Type B pancreatic cell (in vitro differentiated cells): ENCODE data around the gene GPR173. TPM values are rescaled to one million over a fixed set of nuclear protein-coding genes. Genes with fewer than 3 reads are reported as not detected.

Source experiments
- DNase-seq: peaks from one replicate; pipeline ENCODE4 v3.0.0; 2021; ENCODE audit warnings: mixed read lengths; ENCODE audit not compliant: unreplicated experiment; ENCODE audit errors: extremely low spot score
- H3K27ac Mint-ChIP-seq: 2 replicates; pipeline ENCODE4 v1.8.0; 2021; ENCODE audit warnings: mild to moderate bottlenecking, mixed read lengths
- H3K27me3 Mint-ChIP-seq: 2 replicates; pipeline ENCODE4 v1.8.0; 2021; ENCODE audit warnings: mixed read lengths
- H3K36me3 Mint-ChIP-seq: 2 replicates; pipeline ENCODE4 v1.8.0; 2021; ENCODE audit warnings: mixed read lengths
- H3K4me1 Mint-ChIP-seq: one replicate; pipeline ENCODE4 v1.8.0; 2021; ENCODE audit warnings: mixed read lengths; ENCODE audit not compliant: unreplicated experiment
- H3K4me3 Mint-ChIP-seq: 2 replicates; pipeline ENCODE4 v1.8.0; 2021; ENCODE audit warnings: mild to moderate bottlenecking, mixed read lengths
- H3K9me3 Mint-ChIP-seq: 2 replicates; pipeline ENCODE4 v1.8.0; 2021; ENCODE audit warnings: mixed read lengths
- total RNA-seq: library from RNA; stranded (reverse); gene quantifications from 2 replicates; pipeline ENCODE4 v1.2.1, GENCODE V29; 2021; ENCODE audit warnings: low replicate concordance
- TF ChIP-seq, protein P1 (sequence below): fragments of 200-600 bp; sonication (generic); conservative IDR thresholded peaks from 2 replicates; pipeline ENCODE4 v1.5.0; 2021; ENCODE audit warnings: antibody characterized with exemption, mild to moderate bottlenecking

The GPR173 gene
- total RNA-seq, 1 donor from 2014 or later, result 11.5 TPM

- Mint-ChIP-seq H3K4me3 (peak overlapping the region; percentile 92), H3K9me3 (no peaks in the 10 kb centered on the region), H3K36me3 (no peaks in the 10 kb centered on the region), H3K27ac (peak overlapping the region; percentile 96), H3K27me3 (no peaks in the 10 kb centered on the region), H3K4me1 (peaks cover 4% of the 10 kb centered on the region)
- TF ChIP-seq, protein P1, sequence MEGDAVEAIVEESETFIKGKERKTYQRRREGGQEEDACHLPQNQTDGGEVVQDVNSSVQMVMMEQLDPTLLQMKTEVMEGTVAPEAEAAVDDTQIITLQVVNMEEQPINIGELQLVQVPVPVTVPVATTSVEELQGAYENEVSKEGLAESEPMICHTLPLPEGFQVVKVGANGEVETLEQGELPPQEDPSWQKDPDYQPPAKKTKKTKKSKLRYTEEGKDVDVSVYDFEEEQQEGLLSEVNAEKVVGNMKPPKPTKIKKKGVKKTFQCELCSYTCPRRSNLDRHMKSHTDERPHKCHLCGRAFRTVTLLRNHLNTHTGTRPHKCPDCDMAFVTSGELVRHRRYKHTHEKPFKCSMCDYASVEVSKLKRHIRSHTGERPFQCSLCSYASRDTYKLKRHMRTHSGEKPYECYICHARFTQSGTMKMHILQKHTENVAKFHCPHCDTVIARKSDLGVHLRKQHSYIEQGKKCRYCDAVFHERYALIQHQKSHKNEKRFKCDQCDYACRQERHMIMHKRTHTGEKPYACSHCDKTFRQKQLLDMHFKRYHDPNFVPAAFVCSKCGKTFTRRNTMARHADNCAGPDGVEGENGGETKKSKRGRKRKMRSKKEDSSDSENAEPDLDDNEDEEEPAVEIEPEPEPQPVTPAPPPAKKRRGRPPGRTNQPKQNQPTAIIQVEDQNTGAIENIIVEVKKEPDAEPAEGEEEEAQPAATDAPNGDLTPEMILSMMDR, result peak; percentile 70
- DNase-seq, result no peak
Measured at GRCh38 chrX:53093177-53093655, 44.6 kb downstream of the GPR173 start.

DNA sequence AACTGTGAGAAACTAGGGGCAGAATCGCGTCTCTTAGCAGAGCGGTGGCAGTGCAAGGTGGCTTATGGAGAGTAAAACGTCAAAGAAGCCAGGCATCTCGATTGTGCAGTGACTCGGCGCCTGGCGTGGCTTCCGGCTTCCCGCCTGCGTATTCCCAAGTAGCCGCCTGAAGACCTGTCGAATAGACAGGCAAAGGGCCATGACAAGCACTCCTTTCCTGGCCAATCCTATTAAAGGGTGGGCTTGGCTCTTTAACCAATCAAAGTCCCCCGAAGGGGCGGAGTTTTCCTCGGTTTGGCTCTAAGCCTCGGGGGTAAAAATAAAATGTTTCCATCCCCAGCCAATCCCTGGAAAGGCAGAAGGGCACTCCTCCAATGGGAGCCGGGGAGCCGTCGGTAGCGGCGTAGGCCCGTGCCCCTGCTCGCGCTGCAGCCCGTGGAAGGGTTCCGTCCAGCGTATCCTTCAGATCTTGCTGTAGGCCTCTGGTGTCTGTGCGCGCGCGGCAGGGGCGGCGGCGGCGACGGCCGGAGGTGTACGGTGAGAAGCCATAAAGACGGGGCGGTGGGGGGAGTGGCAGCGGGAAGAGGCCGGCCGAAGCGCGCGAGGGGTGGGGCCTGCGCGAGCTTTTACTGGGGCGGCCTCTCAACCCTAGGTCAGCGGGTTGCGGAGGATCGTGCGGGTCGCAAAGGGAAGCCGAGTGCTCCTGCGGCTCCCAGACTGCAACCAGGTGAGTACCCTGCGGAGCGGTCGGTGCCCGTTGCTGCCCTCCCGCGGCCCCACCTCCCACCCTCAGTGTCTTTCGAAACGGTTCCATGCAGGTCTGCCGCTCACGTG lies 45.4 kb downstream of the GPR173 start, which contains the start of gene KANTR:
Gene KANTR (plus strand): TSS at position 395 of the 834 bp plus-strand sequence. CDS start 30,131 bp downstream, outside the sequence.
- H3K36me3 Mint-ChIP-seq, result no peaks in the 10 kb centered on the region
- H3K27ac Mint-ChIP-seq, result peak within 1 kb of the TSS; percentile 96
- peak within 1 kb of the TSS; percentile 92 for H3K4me3 Mint-ChIP-seq
- no peaks in the 10 kb centered on the region for H3K9me3 Mint-ChIP-seq
- no peaks in the 10 kb centered on the region for H3K4me1 Mint-ChIP-seq
- DNase-seq, result peak; percentile 83
- H3K27me3 Mint-ChIP-seq, result no peaks in the 10 kb centered on the region
- TF ChIP-seq, protein P1, result no peak

GRCh38 chrX:53094582-53094905 lies 46.0 kb downstream of the GPR173 start:
- Mint-ChIP-seq H3K36me3 (no peaks in the 10 kb centered on the region), H3K27ac (peak overlapping the region; percentile 71), H3K27me3 (no peaks in the 10 kb centered on the region), H3K9me3 (no peaks in the 10 kb centered on the region), H3K4me3 (peak overlapping the region; percentile 92), H3K4me1 (no peaks in the 10 kb centered on the region)
- TF ChIP-seq, protein P1, result no peak
- no peak for DNase-seq

DNA sequence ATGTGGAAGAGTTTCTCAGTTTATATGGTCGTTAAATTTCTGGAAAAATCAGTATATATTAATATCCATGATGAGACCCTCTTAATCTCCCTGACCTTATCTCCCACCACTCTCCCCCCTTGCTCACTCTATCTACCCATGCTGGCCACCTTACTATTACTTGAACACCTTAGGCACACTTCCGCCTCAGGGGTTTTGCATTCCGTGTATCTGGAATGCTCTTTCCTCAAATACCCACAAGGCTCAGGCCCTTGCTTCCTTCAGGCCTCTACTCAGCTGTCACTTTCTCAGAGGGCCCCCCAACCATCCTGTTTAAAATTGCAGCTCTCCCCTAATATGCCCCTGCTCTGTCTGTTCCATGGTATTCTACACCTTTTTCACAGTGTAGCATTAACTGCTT lies 47.2 kb downstream of the GPR173 start:
- Mint-ChIP-seq H3K36me3 (no peaks in the 10 kb centered on the region), H3K9me3 (no peaks in the 10 kb centered on the region), H3K4me3 (peak overlapping the region; percentile 7), H3K4me1 (no peaks in the 10 kb centered on the region), H3K27me3 (no peaks in the 10 kb centered on the region), H3K27ac (no peak overlapping the region)
- DNase-seq, result no peak
- TF ChIP-seq, protein P1, result no peak

DNA sequence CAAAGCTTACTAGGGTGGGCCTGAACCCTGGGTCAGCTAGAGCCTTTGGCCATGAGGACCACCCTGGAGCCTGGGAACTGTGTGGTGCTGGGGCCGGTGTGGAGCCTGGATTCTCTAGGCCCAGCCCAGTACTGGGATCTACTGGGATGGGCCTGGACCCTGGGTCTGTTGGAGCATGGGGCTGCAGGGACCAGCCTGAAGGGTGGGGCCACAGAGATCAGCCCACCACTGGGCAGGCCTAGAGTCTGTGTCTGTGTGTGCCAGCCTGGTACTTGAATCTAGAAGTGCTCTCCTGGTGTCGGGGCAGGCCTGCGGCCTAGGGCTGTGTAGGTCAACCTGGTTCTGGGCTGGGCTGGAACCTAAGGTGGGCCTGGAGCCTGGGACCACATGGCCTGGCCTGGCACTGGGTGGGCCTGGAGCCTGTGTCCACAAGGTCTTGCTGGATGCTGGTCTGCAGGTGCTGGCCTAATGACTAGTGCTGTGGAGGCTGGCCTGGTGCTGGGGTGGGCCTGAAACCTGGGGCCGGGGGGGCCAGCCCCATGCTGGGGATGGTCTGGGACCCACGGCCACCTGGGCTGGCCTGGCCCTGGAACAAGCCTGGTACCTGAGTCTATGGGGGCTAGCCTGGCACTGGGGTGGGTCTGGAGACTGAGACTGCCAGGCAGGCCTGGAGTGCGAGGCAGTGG lies 66.4 kb downstream of the GPR173 start:
- H3K27ac Mint-ChIP-seq, result no peak overlapping the region
- no peaks in the 10 kb centered on the region for H3K9me3 Mint-ChIP-seq
- H3K27me3 Mint-ChIP-seq, result no peaks in the 10 kb centered on the region
- H3K36me3 Mint-ChIP-seq, result peaks cover 10% of the 10 kb centered on the region
- DNase-seq, result no peak
- no peaks in the 10 kb centered on the region for H3K4me1 Mint-ChIP-seq
- no peak overlapping the region for H3K4me3 Mint-ChIP-seq
- TF ChIP-seq, protein P1, result no peak
